IMR-90 (cell line): ENCODE data around the gene CENPT. TPM values are rescaled to one million over a fixed set of nuclear protein-coding genes. Genes with fewer than 3 reads are reported as not detected.

Experiments used
- ATAC-seq: fragments of 200-7000 bp; cut with Tn5 transposase; 2 replicates; pipeline ENCODE4 v1.9.1; 2020; ENCODE audit warnings: low read depth, mild to moderate bottlenecking, moderate library complexity
- BruUV-seq: library from RNA; stranded (reverse); fragments of 400-500 nt; replicated peaks from 2 replicates; lab custom pipeline; 2021; lab: Mats Ljungman, UMichigan
- CTCF ChIA-PET: fragments of 300-600 bp; formaldehyde crosslinking; extraction: SDS; loops from one replicate; lab custom pipeline; 2021; ENCODE audit warnings: antibody characterized with exemption; lab: Yijun Ruan, JAX
- POLR2A ChIA-PET: fragments of 300-600 bp; sonication (Branson Sonifier 250); formaldehyde crosslinking; loops from one replicate; lab custom pipeline; 2022; ENCODE audit warnings: antibody characterized with exemption; ENCODE audit not compliant: unreplicated experiment; lab: Charles Lee
- DNase-seq: peaks from one replicate; pipeline ENCODE4 v3.0.0; 2013
- H2AFZ ChIP-seq: replicated peaks from 2 replicates; pipeline ENCODE3; 2013; ENCODE audit warnings: low read length, mild to moderate bottlenecking; ENCODE audit not compliant: poor library complexity
- H2AK5ac ChIP-seq: 2 replicates; pipeline ENCODE4 v1.6.1; 2013; ENCODE audit warnings: low read depth, low read length, inconsistent platforms
- H2AK9ac ChIP-seq: replicated peaks from 2 replicates; pipeline ENCODE3; 2013; ENCODE audit warnings: mild to moderate bottlenecking, low read depth, low read length, moderate library complexity; ENCODE audit not compliant: poor library complexity
- H2BK120ac ChIP-seq: 2 replicates; pipeline ENCODE4 v1.6.1; 2013; ENCODE audit warnings: low read depth, low read length, inconsistent platforms
- H2BK15ac ChIP-seq: 3 replicates; pipeline ENCODE4 v1.6.1; 2013; ENCODE audit warnings: low read depth, low read length, inconsistent platforms
- H2BK20ac ChIP-seq: 2 replicates; pipeline ENCODE4 v1.6.1; 2013; ENCODE audit warnings: low read depth, mild to moderate bottlenecking, inconsistent platforms, low read length, moderate library complexity
- H2BK5ac ChIP-seq: 2 replicates; pipeline ENCODE4 v1.6.1; 2013; ENCODE audit warnings: mild to moderate bottlenecking, low read depth, low read length, inconsistent platforms; ENCODE audit not compliant: poor library complexity, severe bottlenecking
- H3K14ac ChIP-seq: replicated peaks from 2 replicates; pipeline ENCODE4 v1.6.1; 2013; ENCODE audit warnings: low read depth, low read length, inconsistent platforms
- H3K18ac ChIP-seq: 2 replicates; pipeline ENCODE4 v1.6.1; 2013; ENCODE audit warnings: low read depth, low read length, control low read depth
- H3K23ac ChIP-seq: 2 replicates; pipeline ENCODE4 v1.6.1; 2013; ENCODE audit warnings: low read depth, low read length, inconsistent platforms
- H3K27ac ChIP-seq: 2 replicates; pipeline ENCODE4 v1.5.1; 2013; ENCODE audit warnings: mild to moderate bottlenecking, control low read depth, low read length; ENCODE audit not compliant: insufficient read depth
- H3K27me3 ChIP-seq: 2 replicates; pipeline ENCODE4 v1.6.1; 2013; ENCODE audit warnings: low read length; ENCODE audit not compliant: control insufficient read depth, insufficient read depth
- H3K36me3 ChIP-seq: 2 replicates; pipeline ENCODE4 v1.6.1; 2013; ENCODE audit warnings: low read length, mixed read lengths; ENCODE audit not compliant: control insufficient read depth, insufficient read depth
- H3K4ac ChIP-seq: 2 replicates; pipeline ENCODE4 v1.6.1; 2013; ENCODE audit warnings: low read depth, low read length, inconsistent platforms
- H3K4me1 ChIP-seq: 2 replicates; pipeline ENCODE4 v1.6.1; 2013; ENCODE audit warnings: low read length, mixed read lengths; ENCODE audit not compliant: control insufficient read depth, insufficient read depth
- H3K4me2 ChIP-seq: 2 replicates; pipeline ENCODE4 v1.6.1; 2013; ENCODE audit warnings: low read depth, mild to moderate bottlenecking, control low read depth, low read length, moderate library complexity
- H3K4me3 ChIP-seq: 2 replicates; pipeline ENCODE4 v1.5.1; 2013; ENCODE audit warnings: low read depth, mild to moderate bottlenecking, control low read depth, low read length, moderate library complexity; ENCODE audit not compliant: insufficient read depth
- H3K56ac ChIP-seq: 2 replicates; pipeline ENCODE4 v1.6.1; 2013; ENCODE audit warnings: low read length, inconsistent platforms; ENCODE audit not compliant: insufficient read depth; ENCODE audit errors: extremely low read depth
- H3K79me1 ChIP-seq, 2 experiments: 2 replicates each; pipeline ENCODE4 v1.6.1; 2013; ENCODE audit warnings: low read length in 2 of 2, inconsistent platforms in 1 of 2, low read depth in 1 of 2
- H3K9ac ChIP-seq: 2 replicates; pipeline ENCODE4 v1.6.1; 2013; ENCODE audit warnings: low read depth, low read length, control low read depth
- H3K9me1 ChIP-seq: 2 replicates; pipeline ENCODE4 v1.6.1; 2013; ENCODE audit warnings: low read length, inconsistent platforms; ENCODE audit not compliant: insufficient read depth
- H3K9me3 ChIP-seq: 2 replicates; pipeline ENCODE4 v1.6.1; 2013; ENCODE audit warnings: low read length; ENCODE audit not compliant: control insufficient read depth, insufficient read depth
- H4K20me1 ChIP-seq: 2 replicates; pipeline ENCODE4 v1.6.1; 2013; ENCODE audit warnings: low read length, inconsistent platforms; ENCODE audit not compliant: insufficient read depth
- H4K5ac ChIP-seq: 2 replicates; pipeline ENCODE4 v1.6.1; 2013; ENCODE audit warnings: mild to moderate bottlenecking, low read depth, low read length, control low read depth
- H4K8ac ChIP-seq, 2 experiments: 2 replicates each; pipeline ENCODE4 v1.6.1; 2013; ENCODE audit warnings: low read depth in 2 of 2, low read length in 2 of 2, control low read depth in 1 of 2, inconsistent platforms in 1 of 2
- H4K91ac ChIP-seq: 2 replicates; pipeline ENCODE4 v1.6.1; 2013; ENCODE audit warnings: low read depth, low read length, inconsistent platforms; ENCODE audit not compliant: insufficient read depth
- BHLHE40 ChIP-seq: fragments of 150-350 bp; IDR thresholded peaks from 2 replicates; pipeline ENCODE4 v1.6.1; 2016; ENCODE audit warnings: mild to moderate bottlenecking, low read depth, low read length
- CEBPB ChIP-seq: IDR thresholded peaks from 2 replicates; pipeline ENCODE4 v1.6.1; 2012; ENCODE audit warnings: low read depth, low read length, improper control_type of control experiment
- CHD1 ChIP-seq: IDR thresholded peaks from 2 replicates; pipeline ENCODE4 v1.6.1; 2012; ENCODE audit warnings: low read depth, low read length, improper control_type of control experiment
- FOS ChIP-seq: fragments of 150-350 bp; IDR thresholded peaks from 2 replicates; pipeline ENCODE4 v1.6.1; 2016; ENCODE audit warnings: low read depth, low read length
- MAZ ChIP-seq: IDR thresholded peaks from 2 replicates; pipeline ENCODE4 v1.6.1; 2012; ENCODE audit warnings: low read depth, mild to moderate bottlenecking, low read length, improper control_type of control experiment, moderate library complexity, borderline replicate concordance
- MXI1 ChIP-seq: IDR thresholded peaks from 2 replicates; pipeline ENCODE4 v1.6.1; 2012; ENCODE audit warnings: low read depth, mild to moderate bottlenecking, low read length, moderate library complexity, borderline replicate concordance
- NFE2L2 ChIP-seq: fragments of 150-350 bp; IDR thresholded peaks from 2 replicates; pipeline ENCODE4 v1.6.1; 2016; ENCODE audit warnings: low read depth, mild to moderate bottlenecking, low read length
- POLR2A ChIP-seq: IDR thresholded peaks from 2 replicates; pipeline ENCODE4 v1.6.1; 2012; ENCODE audit warnings: mild to moderate bottlenecking, low read depth, low read length
- RAD21 ChIP-seq: IDR thresholded peaks from 2 replicates; pipeline ENCODE4 v1.6.1; 2012; ENCODE audit warnings: low read length, improper control_type of control experiment
- RCOR1 ChIP-seq: IDR thresholded peaks from 2 replicates; pipeline ENCODE4 v1.6.1; 2012; ENCODE audit warnings: mild to moderate bottlenecking, low read length, improper control_type of control experiment; ENCODE audit not compliant: insufficient replicate concordance
- RFX5 ChIP-seq: IDR thresholded peaks from 2 replicates; pipeline ENCODE4 v1.8.0; 2012; ENCODE audit warnings: low read depth, mild to moderate bottlenecking, low read length, moderate library complexity
- SMC3 ChIP-seq: fragments of 150-350 bp; IDR thresholded peaks from 2 replicates; pipeline ENCODE4 v1.6.1; 2016; ENCODE audit warnings: low read depth, mild to moderate bottlenecking, antibody characterized with exemption, low read length, moderate library complexity
- WGBS, 2 experiments: methylation state at CpG; one replicate each; pipeline versions ENCODE4 v1.1.5 to v1.1.7; 2013; ENCODE audit warnings: missing lambda C conversion rate in 2 of 2; ENCODE audit not compliant: insufficient read length in 1 of 2; ENCODE audit errors: extremely low coverage in 2 of 2; 5-methylcytosine and 5-hydroxymethylcytosine counted together
- dilution Hi-C: fragments of 300-500 bp; cut with HindIII; formaldehyde crosslinking; loops from one replicate; pipeline ENCODE4 v1.14.3; 2018; ENCODE audit warnings: low sequenced_read_pairs; ENCODE audit not compliant: unreplicated experiment
- in situ Hi-C: fragments of 300-500 bp; cut with MboI; formaldehyde crosslinking; loops from 3 replicates; pipeline ENCODE4 v1.14.3; 2019; ENCODE audit warnings: low sequenced_read_pairs, inconsistent platforms, mixed read lengths
- intact Hi-C: fragments of 100-400 bp; cut with micrococcal nuclease; formaldehyde crosslinking; loops from 2 replicates; pipeline ENCODE4 v1.10.0; 2022
- polyA plus RNA-seq, 3 experiments: library from polyadenylated mRNA; depleted of rRNA; stranded (reverse); fragments of >200 nt; gene quantifications; 2 replicates each; pipeline ENCODE4 v1.2.3, GENCODE V29; 2012; ENCODE audit warnings: low replicate concordance in 1 of 3
- total RNA-seq: library from RNA; depleted of rRNA; stranded (reverse); fragments of >200 nt; gene quantifications from 2 replicates; pipeline ENCODE4 v1.2.3, GENCODE V29; 2012
- TF ChIP-seq, protein P1 (sequence below): conservative IDR thresholded peaks from 2 replicates; pipeline ENCODE4 v1.5.1; 2012; ENCODE audit warnings: mild to moderate bottlenecking, low read depth, low read length, improper control_type of control experiment
- TF ChIP-seq, protein P2 (sequence below): fragments of 150-350 bp; IDR thresholded peaks from 2 replicates; pipeline ENCODE4 v1.6.1; 2017; ENCODE audit warnings: mild to moderate bottlenecking, antibody characterized with exemption, low read length, low read depth
- TF ChIP-seq, protein P3 (sequence below): fragments of 150-350 bp; IDR thresholded peaks from 2 replicates; pipeline ENCODE4 v1.6.1; 2016; ENCODE audit warnings: low read depth, mild to moderate bottlenecking, low read length, moderate library complexity, borderline replicate concordance

Gene CENPT
- total and polyA plus RNA-seq, 2 of the 4 experiments (the other 2 are of a cell fraction) = 33.3 to 83.1 TPM

DNA sequence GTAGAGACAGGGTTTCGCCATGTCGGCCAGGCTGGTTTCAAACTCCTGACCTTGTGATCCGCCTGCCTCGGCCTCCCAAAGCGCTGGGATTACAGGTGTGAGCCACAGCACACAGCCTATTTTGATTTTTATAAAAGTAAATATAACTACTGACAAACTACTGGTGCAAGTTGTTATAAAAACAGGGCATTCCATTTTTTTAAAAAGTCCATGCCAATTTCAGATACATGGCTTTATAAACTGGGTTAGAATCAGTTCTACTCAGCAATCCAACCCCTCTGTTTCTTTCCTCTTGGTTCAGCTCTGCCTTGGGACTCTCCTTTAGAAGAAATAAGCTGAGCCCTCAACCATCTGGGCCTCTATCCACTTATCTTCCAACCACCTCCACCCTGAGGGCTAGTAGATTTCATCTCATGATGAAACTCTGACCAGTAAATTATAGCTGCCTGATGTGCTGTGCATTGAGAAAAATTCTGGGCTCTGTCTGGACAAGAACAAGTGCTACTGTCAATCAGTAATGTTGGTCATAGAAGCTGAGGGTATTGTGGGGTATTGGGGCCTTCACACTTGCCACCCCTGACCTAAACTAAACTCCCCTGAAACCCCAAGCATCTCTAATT is 51.3 kb downstream of the CENPT start:
- no peak overlapping the region for H3K27ac ChIP-seq
- no peaks in the 10 kb centered on the region for H3K27me3 ChIP-seq
- peaks cover 11% of the 10 kb centered on the region for H3K9me1 ChIP-seq
- intact Hi-C loops = no loop called here
- H3K23ac ChIP-seq = no peak overlapping the region
- H3K4ac ChIP-seq = no peak overlapping the region
- dilution Hi-C loops = no loop called here
- in situ Hi-C loops = no loop called here
- H3K14ac ChIP-seq = no peak overlapping the region
- peaks cover 8% of the 10 kb centered on the region for H3K36me3 ChIP-seq
- BruUV-seq = no TSS peak
- peaks cover 38 to 71% of the 10 kb centered on the region in 2 experiments for H3K79me1 ChIP-seq
- no peaks in the 10 kb centered on the region for H3K4me1 ChIP-seq
- POLR2A ChIA-PET = no interaction called here
- no peak overlapping the region for H3K9ac ChIP-seq
- ATAC-seq (no peak), DNase-seq (no peak)
- H4K8ac ChIP-seq = no peak overlapping the region
- H2AK5ac ChIP-seq = no peak overlapping the region
- CTCF ChIA-PET = no interaction called here
- no CpG with 5 or more reads among the region's 5 CpGs for WGBS, 2 experiments
- no peaks in the 10 kb centered on the region for H3K9me3 ChIP-seq
- no peak overlapping the region for H3K4me3 ChIP-seq
- no peak for TF ChIP-seq FOS
- TF ChIP-seq, protein P1, sequence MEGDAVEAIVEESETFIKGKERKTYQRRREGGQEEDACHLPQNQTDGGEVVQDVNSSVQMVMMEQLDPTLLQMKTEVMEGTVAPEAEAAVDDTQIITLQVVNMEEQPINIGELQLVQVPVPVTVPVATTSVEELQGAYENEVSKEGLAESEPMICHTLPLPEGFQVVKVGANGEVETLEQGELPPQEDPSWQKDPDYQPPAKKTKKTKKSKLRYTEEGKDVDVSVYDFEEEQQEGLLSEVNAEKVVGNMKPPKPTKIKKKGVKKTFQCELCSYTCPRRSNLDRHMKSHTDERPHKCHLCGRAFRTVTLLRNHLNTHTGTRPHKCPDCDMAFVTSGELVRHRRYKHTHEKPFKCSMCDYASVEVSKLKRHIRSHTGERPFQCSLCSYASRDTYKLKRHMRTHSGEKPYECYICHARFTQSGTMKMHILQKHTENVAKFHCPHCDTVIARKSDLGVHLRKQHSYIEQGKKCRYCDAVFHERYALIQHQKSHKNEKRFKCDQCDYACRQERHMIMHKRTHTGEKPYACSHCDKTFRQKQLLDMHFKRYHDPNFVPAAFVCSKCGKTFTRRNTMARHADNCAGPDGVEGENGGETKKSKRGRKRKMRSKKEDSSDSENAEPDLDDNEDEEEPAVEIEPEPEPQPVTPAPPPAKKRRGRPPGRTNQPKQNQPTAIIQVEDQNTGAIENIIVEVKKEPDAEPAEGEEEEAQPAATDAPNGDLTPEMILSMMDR = no peak
- TF ChIP-seq, protein P2, sequence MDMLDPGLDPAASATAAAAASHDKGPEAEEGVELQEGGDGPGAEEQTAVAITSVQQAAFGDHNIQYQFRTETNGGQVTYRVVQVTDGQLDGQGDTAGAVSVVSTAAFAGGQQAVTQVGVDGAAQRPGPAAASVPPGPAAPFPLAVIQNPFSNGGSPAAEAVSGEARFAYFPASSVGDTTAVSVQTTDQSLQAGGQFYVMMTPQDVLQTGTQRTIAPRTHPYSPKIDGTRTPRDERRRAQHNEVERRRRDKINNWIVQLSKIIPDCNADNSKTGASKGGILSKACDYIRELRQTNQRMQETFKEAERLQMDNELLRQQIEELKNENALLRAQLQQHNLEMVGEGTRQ = no peak
- TF ChIP-seq SMC3 = no peak
- TF ChIP-seq MXI1 = no peak
- TF ChIP-seq MAZ = no peak
- TF ChIP-seq CHD1 = no peak
- TF ChIP-seq RAD21 = no peak
- TF ChIP-seq, protein P3, sequence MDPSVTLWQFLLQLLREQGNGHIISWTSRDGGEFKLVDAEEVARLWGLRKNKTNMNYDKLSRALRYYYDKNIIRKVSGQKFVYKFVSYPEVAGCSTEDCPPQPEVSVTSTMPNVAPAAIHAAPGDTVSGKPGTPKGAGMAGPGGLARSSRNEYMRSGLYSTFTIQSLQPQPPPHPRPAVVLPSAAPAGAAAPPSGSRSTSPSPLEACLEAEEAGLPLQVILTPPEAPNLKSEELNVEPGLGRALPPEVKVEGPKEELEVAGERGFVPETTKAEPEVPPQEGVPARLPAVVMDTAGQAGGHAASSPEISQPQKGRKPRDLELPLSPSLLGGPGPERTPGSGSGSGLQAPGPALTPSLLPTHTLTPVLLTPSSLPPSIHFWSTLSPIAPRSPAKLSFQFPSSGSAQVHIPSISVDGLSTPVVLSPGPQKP = no peak
- no peak for TF ChIP-seq NFE2L2
- TF ChIP-seq POLR2A = no peak
- TF ChIP-seq CEBPB = no peak
- no peak for TF ChIP-seq RFX5
- no peak for TF ChIP-seq RCOR1
- no peak for TF ChIP-seq BHLHE40
- no peak overlapping the region for H4K5ac ChIP-seq
- H2BK120ac ChIP-seq = no peak overlapping the region
- no peak overlapping the region for H2AK9ac ChIP-seq
- H4K91ac ChIP-seq = no peak overlapping the region
- peaks cover 29% of the 10 kb centered on the region for H4K20me1 ChIP-seq
- no peak overlapping the region for H2BK15ac ChIP-seq
- no peak overlapping the region for H3K4me2 ChIP-seq
- H2AFZ ChIP-seq = no peak overlapping the region
- no peak overlapping the region for H3K56ac ChIP-seq
- H2BK5ac ChIP-seq = no peak overlapping the region
- H3K18ac ChIP-seq = no peak overlapping the region
- H2BK20ac ChIP-seq = no peak overlapping the region
